Measurements from ENCODE around the gene INTS2. TPM values are rescaled to one million over a fixed set of nuclear protein-coding genes. Genes with fewer than 3 reads are reported as not detected.

The INTS2 gene
- total RNA-seq, 1 donor from 2014 or later: 41.6 TPM

DNA sequence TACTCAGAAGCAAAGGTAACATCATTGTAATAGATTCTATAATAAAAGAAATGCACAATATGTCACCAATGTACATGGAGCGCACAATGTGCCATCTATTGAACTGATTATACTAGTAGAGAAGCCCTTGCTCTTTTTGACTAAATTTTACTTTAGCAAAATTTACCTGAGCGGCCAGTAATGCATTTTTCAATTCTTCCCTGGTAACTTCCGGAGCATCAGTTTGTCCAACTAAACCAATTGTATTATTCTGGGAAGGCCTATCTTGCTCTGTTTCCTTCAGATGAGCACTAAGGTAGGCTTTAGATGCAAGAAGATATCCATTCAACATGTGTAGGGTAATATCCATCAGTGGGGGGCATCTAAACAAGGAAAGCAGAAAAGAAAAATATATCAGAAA is 55.7 kb downstream of the INTS2 start:
- Mint-ChIP-seq H3K36me3 (peaks cover 12% of the 10 kb centered on the region), H3K9me3 (no peaks in the 10 kb centered on the region), H3K4me1 (no peaks in the 10 kb centered on the region), H3K27me3 (ENCODE audit: insufficient read depth, low read depth) (no peaks in the 10 kb centered on the region), H3K27ac (no peak overlapping the region), H3K4me3 (no peak overlapping the region)
- Histone ChIP-seq H3K9me3 (ENCODE audit: low read depth) (no peaks in the 10 kb centered on the region), H3K4me1 (no peaks in the 10 kb centered on the region), H3K9ac (no peak overlapping the region), H3K27ac (no peak overlapping the region), H2AFZ (replicated peaks) (no peak overlapping the region), H4K20me1 (ENCODE audit: low read depth) (no peaks in the 10 kb centered on the region), H3F3A (ENCODE audit: low read depth) (peaks cover 3% of the 10 kb centered on the region), H3K4me2 (no peak overlapping the region), H3K4me3 (no peak overlapping the region), H3K36me3 (peaks cover 34% of the 10 kb centered on the region), H3K79me2 (ENCODE audit: low read depth) (no peaks in the 10 kb centered on the region), H3K27me3 (no peaks in the 10 kb centered on the region)
- no peak for DNase-seq (ENCODE audit: low spot score)
- TF ChIP-seq, protein P1, sequence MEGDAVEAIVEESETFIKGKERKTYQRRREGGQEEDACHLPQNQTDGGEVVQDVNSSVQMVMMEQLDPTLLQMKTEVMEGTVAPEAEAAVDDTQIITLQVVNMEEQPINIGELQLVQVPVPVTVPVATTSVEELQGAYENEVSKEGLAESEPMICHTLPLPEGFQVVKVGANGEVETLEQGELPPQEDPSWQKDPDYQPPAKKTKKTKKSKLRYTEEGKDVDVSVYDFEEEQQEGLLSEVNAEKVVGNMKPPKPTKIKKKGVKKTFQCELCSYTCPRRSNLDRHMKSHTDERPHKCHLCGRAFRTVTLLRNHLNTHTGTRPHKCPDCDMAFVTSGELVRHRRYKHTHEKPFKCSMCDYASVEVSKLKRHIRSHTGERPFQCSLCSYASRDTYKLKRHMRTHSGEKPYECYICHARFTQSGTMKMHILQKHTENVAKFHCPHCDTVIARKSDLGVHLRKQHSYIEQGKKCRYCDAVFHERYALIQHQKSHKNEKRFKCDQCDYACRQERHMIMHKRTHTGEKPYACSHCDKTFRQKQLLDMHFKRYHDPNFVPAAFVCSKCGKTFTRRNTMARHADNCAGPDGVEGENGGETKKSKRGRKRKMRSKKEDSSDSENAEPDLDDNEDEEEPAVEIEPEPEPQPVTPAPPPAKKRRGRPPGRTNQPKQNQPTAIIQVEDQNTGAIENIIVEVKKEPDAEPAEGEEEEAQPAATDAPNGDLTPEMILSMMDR (IDR thresholded peaks at IDR 0.05): no peak
- TF ChIP-seq EZH2phosphoT487 (IDR thresholded peaks at IDR 0.05): no peak
- no peak for TF ChIP-seq EZH2 (IDR thresholded peaks at IDR 0.05)

DNA sequence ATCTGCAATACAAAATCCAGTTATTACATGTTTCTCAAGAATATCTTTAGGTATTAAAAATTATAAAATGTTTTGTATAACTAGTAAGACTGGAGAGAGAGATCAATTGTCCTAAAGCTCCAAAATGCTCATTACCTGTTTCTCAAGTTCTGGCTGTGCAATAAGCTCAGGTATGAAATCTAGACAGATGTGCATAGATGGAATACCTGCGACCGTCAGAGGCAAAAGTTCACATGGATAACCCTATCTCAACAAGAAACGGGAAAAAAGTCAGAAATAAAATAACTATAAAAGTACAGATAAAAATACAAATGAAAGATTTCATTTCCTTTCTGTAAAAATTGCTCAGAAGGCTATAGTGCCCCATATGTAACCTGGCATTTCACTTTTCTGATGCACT is 58.6 kb downstream of the INTS2 start:
- H3K27ac ChIP-seq: no peak overlapping the region
- H3K36me3 ChIP-seq: peaks cover 37% of the 10 kb centered on the region
- DNase-seq (ENCODE audit: low spot score): no peak
- H3K9me3 ChIP-seq (ENCODE audit: low read depth): no peaks in the 10 kb centered on the region
- H3F3A ChIP-seq (ENCODE audit: low read depth): peaks cover 6% of the 10 kb centered on the region
- no peak overlapping the region for H2AFZ ChIP-seq (replicated peaks)
- TF ChIP-seq, protein P1 (IDR thresholded peaks at IDR 0.05): no peak
- TF ChIP-seq EZH2 (IDR thresholded peaks at IDR 0.05): no peak
- H3K4me3 Mint-ChIP-seq: no peak overlapping the region
- H3K9me3 Mint-ChIP-seq: no peaks in the 10 kb centered on the region
- no peaks in the 10 kb centered on the region for H3K27me3 ChIP-seq
- no peaks in the 10 kb centered on the region for H4K20me1 ChIP-seq (ENCODE audit: low read depth)
- H3K4me1 ChIP-seq: peaks cover 2% of the 10 kb centered on the region
- H3K9ac ChIP-seq: no peak overlapping the region
- H3K27me3 Mint-ChIP-seq (ENCODE audit: insufficient read depth, low read depth): no peaks in the 10 kb centered on the region
- H3K79me2 ChIP-seq (ENCODE audit: low read depth): no peaks in the 10 kb centered on the region
- peaks cover 3% of the 10 kb centered on the region for H3K4me1 Mint-ChIP-seq
- H3K4me3 ChIP-seq: no peak overlapping the region
- no peak overlapping the region for H3K27ac Mint-ChIP-seq
- no peak overlapping the region for H3K4me2 ChIP-seq
- H3K36me3 Mint-ChIP-seq: peaks cover 7% of the 10 kb centered on the region

DNA sequence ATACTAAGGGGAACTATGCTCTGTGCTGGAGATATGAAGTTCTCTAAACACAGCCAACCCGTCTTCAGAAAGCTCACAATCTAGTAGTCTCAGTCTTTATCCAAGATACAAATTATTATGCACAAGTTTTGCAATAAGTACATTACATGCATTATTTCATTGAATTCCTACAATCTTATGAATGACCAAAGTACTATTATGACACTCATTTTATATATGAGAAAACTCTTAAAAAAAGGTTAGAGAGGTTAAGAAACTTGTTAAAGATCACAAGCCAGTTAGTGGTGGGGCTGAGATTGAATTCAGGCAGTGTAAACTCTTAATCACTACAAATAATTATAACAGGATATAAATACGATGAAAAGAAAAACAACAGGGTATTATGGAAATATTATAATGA is 59.7 kb downstream of the INTS2 start:
- no peak overlapping the region for H3K27ac Mint-ChIP-seq
- Histone ChIP-seq H3K27ac (no peak overlapping the region), H3K79me2 (ENCODE audit: low read depth) (peaks cover under 1% of the 10 kb centered on the region), H3K4me3 (no peak overlapping the region), H3K9me3 (ENCODE audit: low read depth) (no peaks in the 10 kb centered on the region), H4K20me1 (ENCODE audit: low read depth) (no peaks in the 10 kb centered on the region), H3K27me3 (no peaks in the 10 kb centered on the region), H3F3A (ENCODE audit: low read depth) (peaks cover 15% of the 10 kb centered on the region), H3K9ac (no peak overlapping the region), H2AFZ (replicated peaks) (no peak overlapping the region), H3K36me3 (peaks cover 31% of the 10 kb centered on the region), H3K4me1 (peaks cover 5% of the 10 kb centered on the region), H3K4me2 (no peak overlapping the region)
- peaks cover 8% of the 10 kb centered on the region for H3K4me1 Mint-ChIP-seq
- no peak overlapping the region for H3K4me3 Mint-ChIP-seq
- no peak for TF ChIP-seq EZH2phosphoT487 (IDR thresholded peaks at IDR 0.05)
- TF ChIP-seq EZH2 (IDR thresholded peaks at IDR 0.05): no peak
- TF ChIP-seq, protein P1 (IDR thresholded peaks at IDR 0.05): no peak
- DNase-seq (ENCODE audit: low spot score): no peak
- no peaks in the 10 kb centered on the region for H3K9me3 Mint-ChIP-seq
- H3K27me3 Mint-ChIP-seq (ENCODE audit: insufficient read depth, low read depth): no peaks in the 10 kb centered on the region
- peaks cover 7% of the 10 kb centered on the region for H3K36me3 Mint-ChIP-seq
